ENCODE data around the gene ARHGEF28.

Gene ARHGEF28

GRCh38 chr5:73625944-73626811 lies at the start of gene ARHGEF28:
Gene ARHGEF28, plus strand, starts transcription at chr5:73626196. Its CDS starts 58,656 bp downstream, at chr5:73684852.
- TF ChIP-seq CTCF (IDR thresholded peaks at IDR 0.05; ENCODE audit: low read depth, low read length, missing control alignments): no peak
- DNase-seq: no peak
- H3K36me3 ChIP-seq (replicated peaks): no peaks in the 10 kb centered on the region
- H3K27ac ChIP-seq: peak within 1 kb of the TSS; percentile 58
- peak within 1 kb of the TSS; percentile 82 for H3K4me3 ChIP-seq (ENCODE audit: low read depth, low read length)
- in situ Hi-C loops (cut with HindIII; ENCODE audit: low pct_ligation_motif_present, low sequenced_read_pairs): no loop called here
- no peaks in the 10 kb centered on the region for H3K27me3 ChIP-seq (replicated peaks)

GRCh38 chr5:73582285-73583145 lies 43.5 kb upstream of the ARHGEF28 start:
- in situ Hi-C loops (cut with HindIII; ENCODE audit: low pct_ligation_motif_present, low sequenced_read_pairs): loop anchor here (25.0 kb wide), 1 partner anchor 205 kb away; no protein-coding TSS in a partner anchor
- Histone ChIP-seq H3K27me3 (replicated peaks) (no peaks in the 10 kb centered on the region), H3K4me3 (ENCODE audit: low read depth, low read length) (no peak overlapping the region), H3K36me3 (replicated peaks) (peaks cover 19% of the 10 kb centered on the region), H3K27ac (no peak overlapping the region)
- TF ChIP-seq CTCF (IDR thresholded peaks at IDR 0.05; ENCODE audit: low read depth, low read length, missing control alignments): no peak
- DNase-seq: no peak

GRCh38 chr5:73587923-73588322 lies 38.1 kb upstream of the ARHGEF28 start:
- Histone ChIP-seq H3K36me3 (replicated peaks) (no peaks in the 10 kb centered on the region), H3K4me3 (ENCODE audit: low read depth, low read length) (no peak overlapping the region), H3K27ac (no peak overlapping the region), H3K27me3 (replicated peaks) (no peaks in the 10 kb centered on the region)
- no peak for DNase-seq
- TF ChIP-seq CTCF (IDR thresholded peaks at IDR 0.05; ENCODE audit: low read depth, low read length, missing control alignments): no peak
- in situ Hi-C loops (cut with HindIII; ENCODE audit: low pct_ligation_motif_present, low sequenced_read_pairs): loop anchor here (25.0 kb wide), 1 partner anchor 199 kb away; no protein-coding TSS in a partner anchor

- in situ Hi-C loops (cut with HindIII; ENCODE audit: low pct_ligation_motif_present, low sequenced_read_pairs): loop anchor here (25.0 kb wide), 1 partner anchor 196 kb away; no protein-coding TSS in a partner anchor
- Histone ChIP-seq H3K27ac (no peak overlapping the region), H3K27me3 (replicated peaks) (no peaks in the 10 kb centered on the region), H3K36me3 (replicated peaks) (no peaks in the 10 kb centered on the region), H3K4me3 (ENCODE audit: low read depth, low read length) (no peak overlapping the region)
- peak; percentile 68 for TF ChIP-seq CTCF (IDR thresholded peaks at IDR 0.05; ENCODE audit: low read depth, low read length, missing control alignments)
- DNase-seq: peak; percentile 84
Observed at GRCh38 chr5:73591102-73591695, 34.8 kb upstream of the ARHGEF28 start.

- Histone ChIP-seq H3K27ac (peak overlapping the region; percentile 21), H3K4me3 (ENCODE audit: low read depth, low read length) (no peak overlapping the region), H3K36me3 (replicated peaks) (no peaks in the 10 kb centered on the region), H3K27me3 (replicated peaks) (no peaks in the 10 kb centered on the region)
- TF ChIP-seq CTCF (IDR thresholded peaks at IDR 0.05; ENCODE audit: low read depth, low read length, missing control alignments): no peak
- in situ Hi-C loops (cut with HindIII; ENCODE audit: low pct_ligation_motif_present, low sequenced_read_pairs): loop anchor here (25.0 kb wide), 1 partner anchor 195 kb away; no protein-coding TSS in a partner anchor
- DNase-seq: peak; percentile 26
Observed at GRCh38 chr5:73591698-73592501, 34.1 kb upstream of the ARHGEF28 start.

Measured in brain microvascular endothelial cell (primary cell).